ENCODE results near the gene RPS27L.

- TF ChIP-seq ZNF274 (IDR thresholded peaks at IDR 0.05; ENCODE audit: low read depth, low read length) (no peak), YY1 (IDR thresholded peaks at IDR 0.05; ENCODE audit: insufficient read depth, insufficient read length) (no peak)
Observed at GRCh38 chr15:63200464-63201249, 43.4 kb upstream of the RPS27L start.

Data from NT2/D1 (cell line).